Spleen (tissue), 11 donors: ENCODE data around the gene MESP2. TPM values are rescaled to one million over a fixed set of nuclear protein-coding genes. Genes with fewer than 3 reads are reported as not detected.

Experiments used
- DNase-seq: peaks from one replicate; pipeline ENCODE4 v3.0.0-alpha.2; 2020
- H3K27ac ChIP-seq, 8 donors: fragments of 200-600 bp; sonication (generic) in 7 of 8; 1 replicate in 4 of 8; 2 replicates in 4 of 8; pipeline versions ENCODE4 v1.5.0 to v1.8.0; 2016 to 2021; ENCODE audit warnings: inconsistent platforms in 4 of 8, mild to moderate bottlenecking in 4 of 8, moderate library complexity in 1 of 8
- H3K27me3 ChIP-seq, 7 donors: fragments of 200-600 bp; sonication (generic) in 6 of 7; replicated peaks in 1 of 7; 1 replicate in 4 of 7; 2 replicates in 3 of 7; pipeline versions ENCODE4 v1.5.0 to v1.8.0; 2016 to 2021; ENCODE audit warnings: inconsistent platforms in 3 of 7, mild to moderate bottlenecking in 1 of 7
- H3K36me3 ChIP-seq, 6 donors: fragments of 200-600 bp; sonication (generic) in 5 of 6; 1 replicate in 4 of 6; 2 replicates in 2 of 6; pipeline versions ENCODE4 v1.5.0 to v1.8.0; 2016 to 2021; ENCODE audit warnings: inconsistent platforms in 2 of 6
- H3K4me1 ChIP-seq, 6 donors: fragments of 200-600 bp; sonication (generic) in 5 of 6; 1 replicate in 3 of 6; 2 replicates in 3 of 6; pipeline versions ENCODE4 v1.5.0 to v1.8.0; 2016 to 2021; ENCODE audit warnings: inconsistent platforms in 3 of 6
- H3K4me3 ChIP-seq, 8 donors: fragments of 200-600 bp; sonication (generic) in 7 of 8; 1 replicate in 4 of 8; 2 replicates in 4 of 8; pipeline versions ENCODE4 v1.5.0 to v1.8.0; 2016 to 2021; ENCODE audit warnings: inconsistent platforms in 4 of 8, mild to moderate bottlenecking in 4 of 8, moderate library complexity in 2 of 8
- H3K9me3 ChIP-seq, 8 donors: fragments of 200-600 bp; sonication (generic) in 7 of 8; 1 replicate in 4 of 8; 2 replicates in 4 of 8; pipeline versions ENCODE4 v1.5.0 to v1.8.0; 2016 to 2021; ENCODE audit warnings: inconsistent platforms in 4 of 8
- POLR2A ChIP-seq, 3 donors: fragments of 450-650 bp; IDR thresholded peaks; one replicate each; pipeline ENCODE4 v1.5.1; 2017; ENCODE audit warnings: antibody characterized with exemption in 3 of 3, mild to moderate bottlenecking in 1 of 3
- POLR2AphosphoS5 ChIP-seq, 3 donors: sonication (generic); formaldehyde crosslinking; IDR thresholded peaks; one replicate each; pipeline ENCODE4 v1.5.1; 2017; ENCODE audit warnings: antibody characterized with exemption in 3 of 3
- WGBS, 5 donors: extraction: QIAGEN DNeasy Blood & Tissue Kit in 3 of 5; methylation state at CpG; one replicate each; pipeline versions ENCODE4 v1.1.5 to v1.1.7; 2013 to 2018; 5-methylcytosine and 5-hydroxymethylcytosine counted together
- intact Hi-C: fragments of 100-400 bp; cut with DNase I; formaldehyde crosslinking; loops from one replicate; pipeline ENCODE4 v1.15.0; 2023; ENCODE audit warnings: low total_unique reads
- polyA plus RNA-seq, 3 donors: library from polyadenylated mRNA; stranded (reverse); fragments of 200-250 nt; gene quantifications; one replicate each; pipeline ENCODE4 v1.2.1, GENCODE V29; 2013
- total RNA-seq, 7 donors: library from RNA; depleted of rRNA in 3 of 7; stranded (reverse); fragments of >200 nt in 3 of 7; fragmentation: NEBNext Ultra II Directional in 4 of 7; extraction: Animal tissue kit (Norgen Biotek cat#: 25700) in 4 of 7; gene quantifications; one replicate each; pipeline versions ENCODE4 v1.1.0 to v1.2.1, GENCODE V29; 2016 to 2021
- TF ChIP-seq, protein P1 (sequence below), 11 experiments: fragments of 200-600 bp in 7 of 11; fragments of 450-650 bp in 4 of 11; sonication (generic) in 4 of 11; IDR thresholded peaks in 8 of 11; conservative IDR thresholded peaks in 3 of 11; 1 replicate in 7 of 11; 2 replicates in 4 of 11; pipeline versions ENCODE4 v1.4.0 to v1.8.0; 2016 to 2021; ENCODE audit warnings: antibody characterized with exemption in 11 of 11, inconsistent platforms in 4 of 11, mild to moderate bottlenecking in 1 of 11
- donor health status: healthy with polysubstance abuse.
- donor health status: DM: no; HTN: no; CAD: no; lungs with moderate emphysema.
- donor health status: DM: no; HTN: no; CAD: no.
- donor health status: Bipolar disorder and iron deficiency.
- donor health status: healthy.
- donor health status: DM: no; HTN: no; CAD: no.
- donor health status: DM: yes; HTN: yes; CAD: no.

MESP2 gene
- total and polyA plus RNA-seq, 10 donors = 0.05 TPM; not detected in 9

DNA sequence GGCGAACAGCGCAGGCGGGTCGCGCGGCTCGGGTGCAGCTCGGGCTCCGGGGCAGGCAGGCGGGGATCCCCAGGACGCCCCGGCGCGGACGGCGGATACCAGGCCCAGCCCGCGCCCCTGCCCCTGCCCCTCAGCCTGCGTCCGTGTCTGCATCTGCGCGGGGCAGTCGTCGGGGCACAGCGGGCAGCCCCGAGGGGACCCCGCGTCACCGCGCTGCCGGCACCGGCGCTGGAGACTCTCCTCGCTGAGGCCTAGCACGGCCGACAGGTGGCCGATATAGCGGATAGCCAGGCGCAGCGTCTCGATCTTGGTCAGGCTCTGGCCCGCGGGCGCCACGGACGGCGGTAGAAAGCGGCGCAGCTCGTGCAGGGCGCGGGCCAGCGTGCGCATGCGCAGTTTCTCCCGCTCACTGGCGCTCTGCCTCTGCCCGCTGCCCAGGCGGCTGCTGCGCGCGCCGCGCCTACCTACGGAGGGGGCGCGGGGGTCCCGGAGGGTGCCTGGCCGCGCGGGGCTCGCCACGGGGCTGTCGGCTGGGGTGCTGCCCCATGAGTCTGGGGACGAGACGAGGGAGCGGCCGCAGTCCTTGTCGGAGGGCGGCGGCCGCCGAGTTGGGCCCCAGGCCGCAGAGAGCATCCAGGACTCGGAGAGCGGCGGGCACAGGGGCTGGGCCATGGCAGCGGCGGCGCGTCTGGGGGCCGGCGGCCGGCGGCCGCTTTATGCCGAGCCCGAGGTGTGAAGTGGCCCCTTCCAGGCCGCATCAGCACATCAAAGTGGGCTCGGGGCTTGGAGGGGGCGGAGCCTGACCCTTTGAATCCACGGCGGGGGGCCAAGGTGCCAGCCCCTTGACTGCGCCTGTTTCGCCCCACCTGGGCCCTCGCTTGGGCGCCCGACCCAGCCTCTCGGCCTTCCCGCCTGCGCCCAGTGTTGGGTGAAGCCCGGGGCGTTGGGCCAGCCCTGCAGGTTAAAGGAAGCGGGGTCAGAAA, 25.3 kb upstream of the MESP2 start, which contains the start of gene MESP1:
MESP1 (minus strand) TSS at position 690 of the 983 bp plus-strand sequence; CDS start at position 672, 18 bp downstream.
- 3 to 8% (median 4%) methylated on average over 39 to 114 of the region's 114 CpGs for WGBS, 5 donors
- DNase-seq = peak; percentile 98
- intact Hi-C loops = no loop called here
- Histone ChIP-seq H3K4me3 (peak within 1 kb of the TSS; percentile 56 to 91 (median 73)), H3K27ac (peak within 1 kb of the TSS in 6 of 8 donors; percentile 7 to 77 (median 56)), H3K9me3 (no peaks in the 10 kb centered on the region), H3K27me3 (peaks cover 0 to 35% (median 7%) of the 10 kb centered on the region in 7 donors), H3K36me3 (no peaks in the 10 kb centered on the region), H3K4me1 (peaks cover 3 to 23% (median 16%) of the 10 kb centered on the region in 6 donors)
- TF ChIP-seq POLR2A (IDR thresholded peaks at IDR 0.05) = no peak
- TF ChIP-seq, protein P1, sequence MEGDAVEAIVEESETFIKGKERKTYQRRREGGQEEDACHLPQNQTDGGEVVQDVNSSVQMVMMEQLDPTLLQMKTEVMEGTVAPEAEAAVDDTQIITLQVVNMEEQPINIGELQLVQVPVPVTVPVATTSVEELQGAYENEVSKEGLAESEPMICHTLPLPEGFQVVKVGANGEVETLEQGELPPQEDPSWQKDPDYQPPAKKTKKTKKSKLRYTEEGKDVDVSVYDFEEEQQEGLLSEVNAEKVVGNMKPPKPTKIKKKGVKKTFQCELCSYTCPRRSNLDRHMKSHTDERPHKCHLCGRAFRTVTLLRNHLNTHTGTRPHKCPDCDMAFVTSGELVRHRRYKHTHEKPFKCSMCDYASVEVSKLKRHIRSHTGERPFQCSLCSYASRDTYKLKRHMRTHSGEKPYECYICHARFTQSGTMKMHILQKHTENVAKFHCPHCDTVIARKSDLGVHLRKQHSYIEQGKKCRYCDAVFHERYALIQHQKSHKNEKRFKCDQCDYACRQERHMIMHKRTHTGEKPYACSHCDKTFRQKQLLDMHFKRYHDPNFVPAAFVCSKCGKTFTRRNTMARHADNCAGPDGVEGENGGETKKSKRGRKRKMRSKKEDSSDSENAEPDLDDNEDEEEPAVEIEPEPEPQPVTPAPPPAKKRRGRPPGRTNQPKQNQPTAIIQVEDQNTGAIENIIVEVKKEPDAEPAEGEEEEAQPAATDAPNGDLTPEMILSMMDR (IDR thresholded peaks at IDR 0.05 in 8 of 11, conservative IDR thresholded peaks at IDR 0.05 in 3 of 11) = peak; percentile 52 to 91 (median 79)
- TF ChIP-seq POLR2AphosphoS5 (IDR thresholded peaks at IDR 0.05) = peak; percentile 71 to 81 (median 79)

DNA sequence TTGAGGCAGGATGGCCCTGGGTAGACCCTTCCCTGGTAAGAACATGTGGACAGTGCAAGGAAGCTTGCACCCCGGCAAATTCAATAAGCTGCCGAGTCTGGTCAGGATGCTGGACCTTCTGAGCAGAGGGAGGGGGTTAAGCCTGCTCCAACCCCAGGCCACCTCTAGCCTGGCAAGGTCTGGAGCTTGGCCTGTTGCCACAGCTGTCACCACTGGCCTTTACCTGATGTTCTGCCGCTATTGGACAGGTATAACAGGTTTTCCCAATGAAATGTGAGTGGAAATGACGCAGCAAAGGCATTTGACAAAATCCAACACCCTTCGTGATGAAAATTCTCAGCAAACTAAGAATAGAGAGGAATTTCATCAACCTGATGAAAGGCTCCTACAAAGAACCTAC, 24.4 kb upstream of the MESP2 start:
- no peak overlapping the region for H3K27ac ChIP-seq
- peaks cover 3 to 23% (median 16%) of the 10 kb centered on the region in 6 donors for H3K4me1 ChIP-seq
- intact Hi-C loops = no loop called here
- no peaks in the 10 kb centered on the region for H3K9me3 ChIP-seq
- no peaks in the 10 kb centered on the region for H3K36me3 ChIP-seq
- peaks cover 0 to 32% (median 7%) of the 10 kb centered on the region in 7 donors for H3K27me3 ChIP-seq
- H3K4me3 ChIP-seq = peak overlapping the region in 4 of 8 donors; percentile 56 to 91 (median 78)
- no peak for DNase-seq
- WGBS, 5 donors = 89 to 97% (median 95%) methylated on average over 5 of the region's 5 CpGs
- TF ChIP-seq POLR2AphosphoS5 (IDR thresholded peaks at IDR 0.05) (no peak), POLR2A (IDR thresholded peaks at IDR 0.05) (no peak)
- TF ChIP-seq, protein P1 (IDR thresholded peaks at IDR 0.05 in 8 of 11, conservative IDR thresholded peaks at IDR 0.05 in 3 of 11) = no peak

DNA sequence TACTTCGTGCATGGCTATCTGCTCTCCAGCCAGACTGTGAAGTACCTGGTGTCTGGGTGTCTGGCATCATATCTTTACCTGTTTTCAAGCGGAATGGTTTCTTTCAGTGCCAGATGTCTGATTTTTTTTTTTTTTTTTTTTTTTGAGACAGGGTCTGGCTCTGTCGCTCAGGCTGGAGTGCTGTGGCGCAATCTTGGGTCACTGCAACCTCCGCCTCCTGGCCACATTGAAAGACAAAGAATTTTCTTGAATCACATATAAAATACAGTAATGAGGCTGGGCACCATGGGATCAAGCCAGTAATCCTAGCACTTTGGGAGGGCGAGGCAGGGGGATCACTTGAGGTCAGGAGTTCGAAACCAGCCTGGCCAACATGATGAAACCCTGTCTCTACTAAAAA, 22.3 kb upstream of the MESP2 start:
- no peak overlapping the region for H3K4me3 ChIP-seq
- peaks cover 0 to 23% (median 7%) of the 10 kb centered on the region in 7 donors for H3K27me3 ChIP-seq
- H3K4me1 ChIP-seq = peaks cover 3 to 23% (median 16%) of the 10 kb centered on the region in 6 donors
- no peaks in the 10 kb centered on the region for H3K36me3 ChIP-seq
- intact Hi-C loops = no loop called here
- H3K27ac ChIP-seq = no peak overlapping the region
- no peaks in the 10 kb centered on the region for H3K9me3 ChIP-seq
- no peak for DNase-seq
- no peak for TF ChIP-seq POLR2AphosphoS5 (IDR thresholded peaks at IDR 0.05)
- TF ChIP-seq, protein P1 (IDR thresholded peaks at IDR 0.05 in 8 of 11, conservative IDR thresholded peaks at IDR 0.05 in 3 of 11) = no peak
- TF ChIP-seq POLR2A (IDR thresholded peaks at IDR 0.05) = no peak
- 72 to 90% (median 83%) methylated on average over 7 of the region's 7 CpGs for WGBS, 5 donors
